Lower leg skin (tissue), 4 donors: Measurements from ENCODE around the gene FGGY. TPM values are rescaled to one million over a fixed set of nuclear protein-coding genes. Genes with fewer than 3 reads are reported as not detected.
"Not testable (repeated sequence)": the region's sequence is repeated elsewhere in the genome, so short reads cannot be mapped to it uniquely, and the experiment has no call there.

Experiments
- DNase-seq, 2 donors: peaks; one replicate each; pipeline ENCODE4 v3.0.0-alpha.2; 2019; ENCODE audit warnings: low spot score in 2 of 2
- H3K4me3 ChIP-seq: fragments of 200-600 bp; sonication (generic); 2 replicates; pipeline ENCODE4 v1.5.1; 2017; ENCODE audit warnings: mild to moderate bottlenecking, low read depth; ENCODE audit not compliant: poor library complexity, severe bottlenecking
- CTCF ChIP-seq, 3 donors: fragments of 450-650 bp; IDR thresholded peaks; one replicate each; pipeline ENCODE4 v1.5.1; 2016; ENCODE audit warnings: antibody characterized with exemption in 3 of 3, mild to moderate bottlenecking in 3 of 3, moderate library complexity in 2 of 3
- POLR2A ChIP-seq, 2 donors: fragments of 450-650 bp; IDR thresholded peaks; one replicate each; pipeline ENCODE4 v1.6.1; 2016 to 2017; ENCODE audit warnings: antibody characterized with exemption in 2 of 2, mild to moderate bottlenecking in 1 of 2, moderate library complexity in 1 of 2
- WGBS, 2 donors: methylation state at CpG; one replicate each; pipeline ENCODE4 v1.1.5; 2018; 5-methylcytosine and 5-hydroxymethylcytosine counted together
- intact Hi-C: fragments of 100-400 bp; cut with DNase I; formaldehyde crosslinking; loops from one replicate; pipeline ENCODE4 v1.15.0; 2023; ENCODE audit warnings: low total_unique reads
- total RNA-seq, 4 donors: library from RNA; depleted of rRNA; stranded (reverse); fragments of >200 nt; gene quantifications; one replicate each; pipeline ENCODE4 v1.1.0, GENCODE V29; 2016

FGGY gene
- total RNA-seq, 4 donors from 2014 or later = 10.0 to 29.5 (median 17.5) TPM

- no peak for DNase-seq
- 89 to 91% methylated on average over 3 of the region's 3 CpGs for WGBS, 2 donors
- intact Hi-C loops = no loop called here
- no peak for TF ChIP-seq CTCF (IDR thresholded peaks at IDR 0.05)
- no peak overlapping the region for H3K4me3 ChIP-seq
Observed at GRCh38 chr1:59353453-59353852, 56.6 kb downstream of the FGGY start.

- WGBS, 2 donors = 86 to 91% methylated on average over 4 of the region's 4 CpGs
- H3K4me3 ChIP-seq, DNase-seq, intact Hi-C loops: not testable (repeated sequence)
Observed at GRCh38 chr1:59354239-59354638, 57.3 kb downstream of the FGGY start.

- no peak for DNase-seq
- WGBS, 2 donors = 33 to 42% methylated on average over 5 of the region's 5 CpGs
- no peak overlapping the region for H3K4me3 ChIP-seq
- TF ChIP-seq POLR2A (IDR thresholded peaks at IDR 0.05) (no peak), CTCF (IDR thresholded peaks at IDR 0.05) (no peak)
- intact Hi-C loops = no loop called here
Observed at GRCh38 chr1:59354709-59355337, 57.9 kb downstream of the FGGY start.

DNA sequence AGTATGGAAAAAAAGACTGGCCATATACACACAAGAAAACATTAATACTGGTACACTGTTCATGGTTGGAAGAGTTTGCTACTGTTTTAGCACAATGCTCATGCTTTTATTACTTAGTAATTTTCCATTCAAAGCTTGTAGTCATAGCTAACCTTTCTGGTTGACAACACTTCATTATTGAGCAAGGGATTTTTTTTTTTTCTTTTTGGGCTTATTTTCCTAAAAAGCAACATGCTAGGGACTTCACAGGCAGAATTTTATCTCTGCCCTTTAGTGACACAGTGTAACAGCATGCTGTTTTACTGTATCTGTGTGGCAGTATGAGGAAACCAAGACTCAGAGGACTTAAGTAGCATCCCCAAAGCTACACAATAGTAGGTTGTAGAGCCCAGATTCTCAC lies 58.5 kb downstream of the FGGY start:
- intact Hi-C loops = no loop called here
- TF ChIP-seq POLR2A (IDR thresholded peaks at IDR 0.05) (no peak), CTCF (IDR thresholded peaks at IDR 0.05) (no peak)
- DNase-seq = no peak
- H3K4me3 ChIP-seq = no peak overlapping the region

DNA sequence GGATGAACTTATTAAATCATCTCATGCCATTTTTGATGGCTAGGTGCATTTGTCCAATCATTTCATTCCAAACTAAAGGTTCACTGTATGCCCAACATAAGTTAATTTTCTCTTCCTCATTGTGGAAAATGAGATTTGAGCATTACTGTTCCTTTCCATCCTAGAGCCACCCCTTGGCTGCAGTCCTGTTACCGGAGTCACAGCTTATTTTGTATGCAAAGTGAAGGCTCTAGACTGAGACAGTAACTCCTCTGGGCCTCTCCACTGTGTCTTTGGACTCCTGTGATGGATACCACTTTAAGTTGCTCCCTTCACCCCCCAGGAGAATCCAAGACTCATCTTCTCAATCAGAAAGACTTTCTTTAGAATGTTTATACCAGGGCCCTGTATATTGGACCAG lies 59.7 kb downstream of the FGGY start:
- no peak for DNase-seq
- TF ChIP-seq POLR2A (IDR thresholded peaks at IDR 0.05) (no peak), CTCF (IDR thresholded peaks at IDR 0.05) (no peak)
- intact Hi-C loops = no loop called here
- WGBS, 2 donors = 37 to 44% methylated on average over 1 of the region's 1 CpG
- H3K4me3 ChIP-seq = no peak overlapping the region

- no peak for DNase-seq
- no peak overlapping the region for H3K4me3 ChIP-seq
- intact Hi-C loops = no loop called here
- 90 to 93% methylated on average over 5 of the region's 5 CpGs for WGBS, 2 donors
- TF ChIP-seq CTCF (IDR thresholded peaks at IDR 0.05) (no peak), POLR2A (IDR thresholded peaks at IDR 0.05) (no peak)
Observed at GRCh38 chr1:59357645-59358320, 60.9 kb downstream of the FGGY start.
